HG03045 (cell line): Measurements from ENCODE around the gene TMEM42.

Experiments
- ATAC-seq: cut with Tn5 transposase; IDR thresholded peaks from one replicate; pipeline ENCODE4 v1.9.1; 2021; ENCODE audit warnings: mild to moderate bottlenecking, moderate library complexity; ENCODE audit not compliant: unreplicated experiment

The TMEM42 gene

GRCh38 chr3:44906997-44907396 is 45.3 kb downstream of the TMEM42 start:
- no peak for ATAC-seq

GRCh38 chr3:44907612-44908011 is 45.9 kb downstream of the TMEM42 start:
- no peak for ATAC-seq

GRCh38 chr3:44909063-44909462 is 47.4 kb downstream of the TMEM42 start:
- ATAC-seq: no peak

- no peak for ATAC-seq
Measured at GRCh38 chr3:44910693-44911092, 49.0 kb downstream of the TMEM42 start.

GRCh38 chr3:44913868-44914468 is 52.3 kb downstream of the TMEM42 start:
- ATAC-seq: no peak

GRCh38 chr3:44914936-44915335 is 53.2 kb downstream of the TMEM42 start:
- ATAC-seq: no peak
